B cell (primary cell): ENCODE measurements around the gene POLK. TPM values are rescaled to one million over a fixed set of nuclear protein-coding genes. Genes with fewer than 3 reads are reported as not detected.

Source experiments
- ATAC-seq: fragments of 200-7000 bp; cut with Tn5 transposase; one replicate; pipeline ENCODE4 v1.10.0; 2021; ENCODE audit warnings: low read depth, mild to moderate bottlenecking, moderate number of reproducible peaks, moderate library complexity
- CTCF ChIA-PET: fragments of 350-600 bp; sonication (Branson Sonifier 250); formaldehyde crosslinking; loops from one replicate; lab custom pipeline; 2021; ENCODE audit warnings: antibody characterized with exemption, inconsistent platforms; lab: Charles Lee
- POLR2A ChIA-PET: fragments of 350-600 bp; sonication (Branson Sonifier 250); formaldehyde crosslinking; loops from one replicate; lab custom pipeline; 2021; ENCODE audit warnings: antibody characterized with exemption; lab: Charles Lee
- DNase-seq: peaks from one replicate; pipeline ENCODE4 v3.0.0; 2013
- H2AFZ ChIP-seq: 2 replicates; pipeline ENCODE4 v1.6.1; 2012; ENCODE audit warnings: mild to moderate bottlenecking, low read depth, low read length; ENCODE audit not compliant: insufficient read depth, poor library complexity, severe bottlenecking
- H3K27ac ChIP-seq, 2 donors: 1 replicate in 1 of 2; 2 replicates in 1 of 2; pipeline ENCODE4 v1.5.1; 2012 to 2013; ENCODE audit warnings: low read length in 2 of 2, mild to moderate bottlenecking in 2 of 2, moderate library complexity in 1 of 2
- H3K27me3 ChIP-seq, 4 experiments: fragments of 200-600 bp in 1 of 4; sonication (generic) in 1 of 4; replicated peaks in 1 of 4; 1 replicate in 2 of 4; 2 replicates in 2 of 4; pipeline versions ENCODE4 v1.6.1 to v1.7.0; 2013 to 2016; ENCODE audit warnings: low read length in 3 of 4, mild to moderate bottlenecking in 2 of 4, mixed read lengths in 1 of 4, moderate library complexity in 1 of 4; ENCODE audit not compliant: insufficient read depth in 4 of 4, control insufficient read depth in 3 of 4; ENCODE audit errors: control extremely low read depth in 1 of 4
- H3K36me3 ChIP-seq, 2 experiments: replicated peaks in 1 of 2; 1 replicate in 1 of 2; 2 replicates in 1 of 2; pipeline versions ENCODE4 v1.6.1 to v1.7.1; 2013; ENCODE audit warnings: low read length in 1 of 2; ENCODE audit not compliant: insufficient read depth in 2 of 2, control insufficient read depth in 1 of 2; ENCODE audit errors: control extremely low read depth in 1 of 2, extremely low read depth in 1 of 2
- H3K4me1 ChIP-seq, 2 donors: fragments of 200-600 bp in 1 of 2; sonication (generic) in 1 of 2; 1 replicate in 1 of 2; 2 replicates in 1 of 2; pipeline versions ENCODE4 v1.5.1 to v1.6.1; 2013 to 2017; ENCODE audit warnings: low read length in 2 of 2; ENCODE audit not compliant: control insufficient read depth in 2 of 2, insufficient read depth in 2 of 2
- H3K4me2 ChIP-seq: replicated peaks from 2 replicates; pipeline ENCODE3; 2012; ENCODE audit warnings: mild to moderate bottlenecking, low read depth, low read length; ENCODE audit not compliant: poor library complexity, severe bottlenecking
- H3K4me3 ChIP-seq, 5 experiments: fragments of 200-600 bp in 1 of 5; sonication (generic) in 1 of 5; 1 replicate in 3 of 5; 2 replicates in 2 of 5; pipeline versions ENCODE4 v1.5.1 to v1.7.0; 2011 to 2016; ENCODE audit warnings: low read length in 4 of 5, mild to moderate bottlenecking in 4 of 5, low read depth in 2 of 5, control low read depth in 1 of 5, moderate library complexity in 1 of 5; ENCODE audit not compliant: insufficient read depth in 1 of 5; ENCODE audit errors: control extremely low read depth in 1 of 5, extremely low read depth in 1 of 5
- H3K79me2 ChIP-seq: fragments of 200-600 bp; sonication (generic); one replicate; pipeline ENCODE4 v1.6.0; 2016; ENCODE audit warnings: low read length; ENCODE audit not compliant: control insufficient read depth, insufficient read depth
- H3K9ac ChIP-seq: fragments of 200-600 bp; sonication (generic); 2 replicates; pipeline ENCODE4 v1.6.1; 2017; ENCODE audit warnings: mild to moderate bottlenecking, low read length, moderate library complexity
- H3K9me3 ChIP-seq, 3 donors: one replicate each; pipeline versions ENCODE4 v1.6.1 to v1.7.1; 2013; ENCODE audit warnings: low read length in 2 of 3; ENCODE audit not compliant: control insufficient read depth in 2 of 3, insufficient read depth in 1 of 3; ENCODE audit errors: control extremely low read depth in 1 of 3
- H4K20me1 ChIP-seq: 2 replicates; pipeline ENCODE4 v1.6.0; 2012; ENCODE audit warnings: mild to moderate bottlenecking, low read length; ENCODE audit not compliant: insufficient read depth, control insufficient read depth, poor library complexity, severe bottlenecking
- H3K27ac Mint-ChIP-seq: one replicate; pipeline ENCODE4 v1.8.0; 2021; ENCODE audit warnings: mixed read lengths
- H3K27me3 Mint-ChIP-seq: one replicate; pipeline ENCODE4 v1.8.0; 2021; ENCODE audit warnings: mixed read lengths
- H3K4me1 Mint-ChIP-seq: one replicate; pipeline ENCODE4 v1.8.0; 2021; ENCODE audit warnings: mixed read lengths
- H3K4me3 Mint-ChIP-seq: one replicate; pipeline ENCODE4 v1.8.0; 2021; ENCODE audit warnings: mixed read lengths
- H3K9me3 Mint-ChIP-seq: one replicate; pipeline ENCODE4 v1.8.0; 2022; ENCODE audit warnings: mixed read lengths; ENCODE audit not compliant: insufficient read depth
- EZH2 ChIP-seq: IDR thresholded peaks from 2 replicates; pipeline ENCODE4 v1.6.1; 2012; ENCODE audit warnings: borderline replicate concordance, low read depth, mild to moderate bottlenecking, moderate library complexity, low read length; ENCODE audit not compliant: insufficient read depth, poor library complexity, severe bottlenecking
- WGBS: methylation state at CpG from one replicate; pipeline ENCODE4 v1.1.5; 2013; ENCODE audit warnings: missing lambda C conversion rate; ENCODE audit not compliant: insufficient coverage; 5-methylcytosine and 5-hydroxymethylcytosine counted together
- intact Hi-C: fragments of 100-400 bp; cut with micrococcal nuclease; formaldehyde crosslinking; loops from one replicate; pipeline ENCODE4 v1.10.0; 2022
- polyA plus RNA-seq: library from polyadenylated mRNA; depleted of rRNA; stranded (reverse); fragments of >200 nt; gene quantifications from 2 replicates; pipeline ENCODE4 v1.2.3, GENCODE V29; 2012
- total RNA-seq, 2 donors: library from RNA; stranded (reverse); fragments of 120-200 nt in 1 of 2; gene quantifications; 1 replicate in 1 of 2; 2 replicates in 1 of 2; pipeline versions ENCODE4 v1.2.3 to v1.2.4, GENCODE V29; 2013 to 2022
- TF ChIP-seq, protein P1 (sequence below): fragments of 200-600 bp; IDR thresholded peaks from one replicate; pipeline ENCODE4 v1.8.0; 2022; ENCODE audit warnings: antibody characterized with exemption, mild to moderate bottlenecking

POLK gene
- total and polyA plus RNA-seq, 2 donors (not counting 1 experiment from before 2014, with no cell fraction given) = 13.8 to 41.6 TPM

- H3K4me2 ChIP-seq = no peak overlapping the region
- no peak overlapping the region for H3K27ac ChIP-seq
- H3K9me3 ChIP-seq = no peaks in the 10 kb centered on the region
- CTCF ChIA-PET = no interaction called here
- no peaks in the 10 kb centered on the region for H3K27me3 ChIP-seq
- H2AFZ ChIP-seq = no peak overlapping the region
- POLR2A ChIA-PET = no interaction called here
- TF ChIP-seq, protein P1, sequence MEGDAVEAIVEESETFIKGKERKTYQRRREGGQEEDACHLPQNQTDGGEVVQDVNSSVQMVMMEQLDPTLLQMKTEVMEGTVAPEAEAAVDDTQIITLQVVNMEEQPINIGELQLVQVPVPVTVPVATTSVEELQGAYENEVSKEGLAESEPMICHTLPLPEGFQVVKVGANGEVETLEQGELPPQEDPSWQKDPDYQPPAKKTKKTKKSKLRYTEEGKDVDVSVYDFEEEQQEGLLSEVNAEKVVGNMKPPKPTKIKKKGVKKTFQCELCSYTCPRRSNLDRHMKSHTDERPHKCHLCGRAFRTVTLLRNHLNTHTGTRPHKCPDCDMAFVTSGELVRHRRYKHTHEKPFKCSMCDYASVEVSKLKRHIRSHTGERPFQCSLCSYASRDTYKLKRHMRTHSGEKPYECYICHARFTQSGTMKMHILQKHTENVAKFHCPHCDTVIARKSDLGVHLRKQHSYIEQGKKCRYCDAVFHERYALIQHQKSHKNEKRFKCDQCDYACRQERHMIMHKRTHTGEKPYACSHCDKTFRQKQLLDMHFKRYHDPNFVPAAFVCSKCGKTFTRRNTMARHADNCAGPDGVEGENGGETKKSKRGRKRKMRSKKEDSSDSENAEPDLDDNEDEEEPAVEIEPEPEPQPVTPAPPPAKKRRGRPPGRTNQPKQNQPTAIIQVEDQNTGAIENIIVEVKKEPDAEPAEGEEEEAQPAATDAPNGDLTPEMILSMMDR = no peak
- no peak for TF ChIP-seq EZH2
- no peaks in the 10 kb centered on the region for H4K20me1 ChIP-seq
- no peak overlapping the region for H3K4me3 ChIP-seq
- no peak overlapping the region for H3K9ac ChIP-seq
- no peaks in the 10 kb centered on the region for H3K4me1 ChIP-seq
- Mint-ChIP-seq H3K27me3 (no peaks in the 10 kb centered on the region), H3K27ac (no peak overlapping the region), H3K9me3 (no peaks in the 10 kb centered on the region), H3K4me3 (no peak overlapping the region), H3K4me1 (peaks cover 4% of the 10 kb centered on the region)
- WGBS = 100% methylated on average over 3 of the region's 3 CpGs
- H3K36me3 ChIP-seq = peaks cover 4 to 10% of the 10 kb centered on the region in 2 experiments
- no peak for ATAC-seq
- H3K79me2 ChIP-seq = no peaks in the 10 kb centered on the region
- no peak for DNase-seq
- intact Hi-C loops = no loop called here
These were observed 90.3 kb downstream of the POLK start for GRCh38 chr5:75601996-75602395.

GRCh38 chr5:75603371-75603770 is 91.7 kb downstream of the POLK start:
- Histone ChIP-seq H3K4me3 (no peak overlapping the region), H2AFZ (no peak overlapping the region), H4K20me1 (no peaks in the 10 kb centered on the region), H3K4me2 (no peak overlapping the region), H3K27me3 (no peaks in the 10 kb centered on the region), H3K9me3 (no peaks in the 10 kb centered on the region), H3K27ac (no peak overlapping the region), H3K9ac (no peak overlapping the region), H3K36me3 (peaks cover 4 to 10% of the 10 kb centered on the region in 2 experiments), H3K4me1 (peaks cover 0 to 4% of the 10 kb centered on the region in 2 donors), H3K79me2 (no peaks in the 10 kb centered on the region)
- intact Hi-C loops = no loop called here
- Mint-ChIP-seq H3K27ac (no peak overlapping the region), H3K27me3 (no peaks in the 10 kb centered on the region), H3K9me3 (no peaks in the 10 kb centered on the region), H3K4me1 (peaks cover 10% of the 10 kb centered on the region), H3K4me3 (no peak overlapping the region)
- DNase-seq = no peak
- POLR2A ChIA-PET = no interaction called here
- CTCF ChIA-PET = interaction anchor here (0.6 kb wide), 1 partner anchor 227 kb away, joined by 5 read pairs; no protein-coding TSS in a partner anchor
- no peak for ATAC-seq
- TF ChIP-seq, protein P1 = no peak
- no peak for TF ChIP-seq EZH2
